ENCODE results near the gene PRICKLE1.

The PRICKLE1 gene

GRCh38 chr12:42498549-42499247 is 90.8 kb downstream of the PRICKLE1 start:
- in situ Hi-C loops (cut with HindIII; ENCODE audit: low pct_ligation_motif_present, low sequenced_read_pairs), result no loop called here
- peak; percentile 4 for DNase-seq
- no peaks in the 10 kb centered on the region for H3K36me3 ChIP-seq (replicated peaks)
- no peaks in the 10 kb centered on the region for H3K27me3 ChIP-seq (replicated peaks)
- H3K4me3 ChIP-seq (ENCODE audit: low read depth, low read length), result no peak overlapping the region
- H3K27ac ChIP-seq, result no peak overlapping the region
- no peak for TF ChIP-seq CTCF (IDR thresholded peaks at IDR 0.05; ENCODE audit: low read depth, low read length, missing control alignments)

GRCh38 chr12:42496886-42497285 is 92.7 kb downstream of the PRICKLE1 start:
- H3K27ac ChIP-seq, result no peak overlapping the region

GRCh38 chr12:42495244-42495643 is 94.3 kb downstream of the PRICKLE1 start:
- Histone ChIP-seq H3K27me3 (replicated peaks) (no peaks in the 10 kb centered on the region), H3K36me3 (replicated peaks) (no peaks in the 10 kb centered on the region), H3K4me3 (ENCODE audit: low read depth, low read length) (no peak overlapping the region), H3K27ac (no peak overlapping the region)
- no peak for DNase-seq
- in situ Hi-C loops (cut with HindIII; ENCODE audit: low pct_ligation_motif_present, low sequenced_read_pairs), result no loop called here
- no peak for TF ChIP-seq CTCF (IDR thresholded peaks at IDR 0.05; ENCODE audit: low read depth, low read length, missing control alignments)

More at GRCh38 chr12:42496886-42497285, 92.7 kb downstream of the PRICKLE1 start:
- H3K36me3 ChIP-seq (replicated peaks), result no peaks in the 10 kb centered on the region
- no peak overlapping the region for H3K4me3 ChIP-seq (ENCODE audit: low read depth, low read length)
- no peak for DNase-seq
- H3K27me3 ChIP-seq (replicated peaks), result no peaks in the 10 kb centered on the region
- no peak for TF ChIP-seq CTCF (IDR thresholded peaks at IDR 0.05; ENCODE audit: low read depth, low read length, missing control alignments)
- in situ Hi-C loops (cut with HindIII; ENCODE audit: low pct_ligation_motif_present, low sequenced_read_pairs), result no loop called here

GRCh38 chr12:42492267-42492666 is 97.3 kb downstream of the PRICKLE1 start:
- no peak for DNase-seq
- in situ Hi-C loops (cut with HindIII; ENCODE audit: low pct_ligation_motif_present, low sequenced_read_pairs), result no loop called here
- Histone ChIP-seq H3K36me3 (replicated peaks) (no peaks in the 10 kb centered on the region), H3K27me3 (replicated peaks) (no peaks in the 10 kb centered on the region), H3K27ac (no peak overlapping the region), H3K4me3 (ENCODE audit: low read depth, low read length) (no peak overlapping the region)
- TF ChIP-seq CTCF (IDR thresholded peaks at IDR 0.05; ENCODE audit: low read depth, low read length, missing control alignments), result no peak

GRCh38 chr12:42490261-42490842 is 99.2 kb downstream of the PRICKLE1 start:
- Histone ChIP-seq H3K36me3 (replicated peaks) (no peaks in the 10 kb centered on the region), H3K27me3 (replicated peaks) (no peaks in the 10 kb centered on the region), H3K27ac (no peak overlapping the region), H3K4me3 (ENCODE audit: low read depth, low read length) (no peak overlapping the region)
- no peak for TF ChIP-seq CTCF (IDR thresholded peaks at IDR 0.05; ENCODE audit: low read depth, low read length, missing control alignments)
- in situ Hi-C loops (cut with HindIII; ENCODE audit: low pct_ligation_motif_present, low sequenced_read_pairs), result no loop called here
- no peak for DNase-seq
